ENCODE measurements around the gene CD300E. TPM values are rescaled to one million over a fixed set of nuclear protein-coding genes. Genes with fewer than 3 reads are reported as not detected.

The CD300E gene
- total RNA-seq, result not detected in 2 replicates

GRCh38 chr17:74623693-74624093 is at the start of gene CD300E:
CD300E (minus strand) TSS chr17:74623738; CDS start chr17:74623621, 117 bp downstream.

GRCh38 chr17:74592087-74592990 is 31.2 kb downstream of the CD300E start, which contains the start of gene CD300LD:
CD300LD (minus strand) TSS chr17:74592283; CDS start chr17:74592202, 81 bp downstream.

GRCh38 chr17:74567397-74567796 is 56.1 kb downstream of the CD300E start, which contains the start of gene CD300H:
CD300H (minus strand) TSS chr17:74567509.

Other genes with a start within 250 kb of the CD300E start
- gene GPRC5C, start 191.7 kb downstream of the CD300E start, total RNA-seq, result 40.1 and 174 TPM in 2 replicates
- not detected in 2 replicates for gene CD300A, start 157.1 kb downstream of the CD300E start, total RNA-seq
- gene CD300LB, start 92.3 kb downstream of the CD300E start, total RNA-seq, result not detected in 2 replicates
- not detected in 2 replicates for gene CD300C, start 77.6 kb downstream of the CD300E start, total RNA-seq
- not detected in 2 replicates for gene CD300H, start 56.2 kb downstream of the CD300E start, total RNA-seq
- gene CD300LD, start 31.5 kb downstream of the CD300E start, total RNA-seq, result not detected in 2 replicates
- not detected in 2 replicates for gene CD300LF, start 89.2 kb upstream of the CD300E start, total RNA-seq
- under 0.01 TPM in 1 of 2 replicates, not detected in the other for gene RAB37, start 113.5 kb upstream of the CD300E start, total RNA-seq
- 53.9 and 54.0 TPM in 2 replicates for gene NHERF1, start 124.9 kb upstream of the CD300E start, total RNA-seq
- gene NAT9, start 152.6 kb upstream of the CD300E start, total RNA-seq, result 16.9 and 33.1 TPM in 2 replicates
- 0.13 TPM in 1 of 2 replicates, not detected in the other for gene GRIN2C, start 236.1 kb upstream of the CD300E start, total RNA-seq
- gene FDXR, start 249.3 kb upstream of the CD300E start, total RNA-seq, result 18.9 and 28.9 TPM in 2 replicates